ENCODE data around the gene SLC44A5.
"Not testable (repeated sequence)": the region's sequence is repeated elsewhere in the genome, so short reads cannot be mapped to it uniquely, and the experiment has no call there.

The SLC44A5 gene

GRCh38 chr1:75444220-75444619 is 166.7 kb downstream of the SLC44A5 start:
- DNase-seq = no peak

GRCh38 chr1:75440274-75440673 is 170.6 kb downstream of the SLC44A5 start:
- DNase-seq = no peak

GRCh38 chr1:75438355-75438754 is 172.6 kb downstream of the SLC44A5 start:
- no peak for DNase-seq

- no peak for DNase-seq
Measured at GRCh38 chr1:75431843-75432242, 179.1 kb downstream of the SLC44A5 start.

- DNase-seq = no peak
Measured at GRCh38 chr1:75430526-75430925, 180.4 kb downstream of the SLC44A5 start.

- DNase-seq = no peak
Measured at GRCh38 chr1:75426688-75427087, 184.2 kb downstream of the SLC44A5 start.

- no peak for DNase-seq
Measured at GRCh38 chr1:75425001-75425650, 185.8 kb downstream of the SLC44A5 start.

GRCh38 chr1:75423616-75424015 is 187.3 kb downstream of the SLC44A5 start:
- peak; percentile 89 for DNase-seq

- no peak for DNase-seq
Measured at GRCh38 chr1:75423136-75423535, 187.8 kb downstream of the SLC44A5 start.

- DNase-seq = no peak
Measured at GRCh38 chr1:75421371-75421770, 189.5 kb downstream of the SLC44A5 start.

- no peak for DNase-seq
Measured at GRCh38 chr1:75415187-75415586, 195.7 kb downstream of the SLC44A5 start.

GRCh38 chr1:75412616-75413015 is 198.3 kb downstream of the SLC44A5 start:
- no peak for DNase-seq

- not testable (repeated sequence) for DNase-seq
Measured at GRCh38 chr1:75404681-75405080, 206.2 kb downstream of the SLC44A5 start.

- DNase-seq = not testable (repeated sequence)
Measured at GRCh38 chr1:75403147-75403646, 207.7 kb downstream of the SLC44A5 start.

- DNase-seq = no peak
Measured at GRCh38 chr1:75400716-75401115, 210.2 kb downstream of the SLC44A5 start.

GRCh38 chr1:75396745-75397144 is 214.2 kb downstream of the SLC44A5 start:
- DNase-seq = no peak

- no peak for DNase-seq
Measured at GRCh38 chr1:75396260-75396659, 214.7 kb downstream of the SLC44A5 start.

- no peak for DNase-seq
Measured at GRCh38 chr1:75394386-75395139, 216.4 kb downstream of the SLC44A5 start.

GRCh38 chr1:75392278-75392677 is 218.6 kb downstream of the SLC44A5 start:
- DNase-seq = no peak

- not testable (repeated sequence) for DNase-seq
Measured at GRCh38 chr1:75375476-75376447, 235.2 kb downstream of the SLC44A5 start.

- no peak for DNase-seq
Measured at GRCh38 chr1:75373542-75374159, 237.3 kb downstream of the SLC44A5 start.

- no peak for DNase-seq
Measured at GRCh38 chr1:75366595-75366994, 244.3 kb downstream of the SLC44A5 start.

GRCh38 chr1:75361260-75361659 is 249.7 kb downstream of the SLC44A5 start:
- DNase-seq = no peak
